GM19193 (cell line): ENCODE results near the gene EIPR1.

Experiments used
- POLR2A ChIP-seq: IDR thresholded peaks from 4 replicates; pipeline ENCODE4 v1.6.1; 2011; ENCODE audit not compliant: insufficient read depth, insufficient read length; ENCODE audit errors: extremely low read depth

EIPR1 gene

DNA sequence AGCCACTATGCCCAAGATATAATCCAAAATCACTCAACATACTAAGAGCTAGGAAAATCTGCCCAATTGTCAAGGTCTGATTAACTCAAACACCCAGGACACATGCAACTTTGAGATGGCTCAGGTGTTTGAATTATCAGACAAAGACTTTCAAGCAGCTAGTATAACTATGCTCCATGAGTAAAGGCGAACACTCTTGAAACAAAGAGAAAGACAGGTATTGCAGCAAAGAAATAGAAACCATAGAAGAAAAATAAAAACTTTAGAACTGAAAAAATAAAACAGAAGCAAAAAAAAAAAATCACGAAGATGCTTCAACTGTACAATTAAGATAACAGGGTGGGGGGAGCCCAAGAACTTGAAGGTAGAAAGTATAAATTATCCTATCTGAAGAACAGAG, 214.2 kb downstream of the EIPR1 start:
- no peak for TF ChIP-seq POLR2A

DNA sequence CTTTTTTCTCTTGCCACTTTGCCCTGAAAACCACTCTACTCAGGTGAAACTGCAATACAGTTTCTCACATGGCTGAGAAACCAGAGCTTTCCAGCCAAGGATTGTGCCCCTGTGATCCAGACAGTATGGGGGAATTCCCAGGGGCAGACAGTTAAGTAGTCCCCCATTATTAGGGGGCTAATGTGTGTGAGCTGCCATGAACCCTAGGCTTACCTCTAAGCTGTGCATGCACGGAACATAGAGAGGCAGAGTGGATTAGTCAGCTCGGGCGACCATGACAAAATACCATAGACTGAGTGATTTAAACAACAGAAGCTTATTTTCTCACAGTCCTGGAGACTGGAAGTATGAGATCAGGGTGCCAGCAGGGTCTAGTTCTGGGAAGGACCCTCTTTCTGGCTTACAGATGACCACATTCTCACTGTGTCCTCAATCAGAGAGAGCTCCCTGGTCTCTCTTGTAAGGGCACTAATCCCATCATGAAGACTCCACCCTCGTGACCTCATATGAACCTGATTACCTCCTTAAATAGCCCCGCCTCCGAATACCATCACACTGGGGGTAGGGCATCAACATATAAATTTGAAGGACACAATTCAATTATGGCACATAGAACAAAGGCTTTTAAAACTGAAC, 215.1 kb downstream of the EIPR1 start:
- no peak for TF ChIP-seq POLR2A

DNA sequence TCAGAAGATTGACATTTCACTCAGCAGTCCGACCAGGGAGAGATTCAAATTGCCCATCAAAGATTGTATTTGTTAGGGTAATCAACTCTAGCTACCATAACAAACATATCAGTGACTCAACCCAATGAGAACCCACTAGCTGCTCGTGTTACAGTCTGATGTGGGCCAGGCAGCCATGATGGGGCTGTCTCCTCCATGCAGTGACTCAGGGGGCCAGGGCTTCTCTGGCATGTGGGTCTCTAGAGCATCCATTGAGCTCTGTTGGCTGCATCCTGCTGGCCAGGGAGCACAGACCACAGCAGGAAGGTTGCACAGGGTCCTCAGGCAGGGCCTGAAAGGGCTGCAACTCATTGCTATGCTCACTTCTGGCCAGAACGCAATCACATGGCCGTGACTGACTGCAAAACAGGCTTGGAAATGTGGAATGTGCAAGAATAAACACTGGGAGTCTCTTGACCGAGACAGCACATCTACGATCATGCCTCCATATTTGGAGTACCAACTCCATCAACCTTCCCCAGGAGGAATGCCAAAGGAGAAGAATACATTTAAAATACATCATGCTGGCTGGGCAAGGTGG, 216.8 kb downstream of the EIPR1 start:
- TF ChIP-seq POLR2A: no peak

DNA sequence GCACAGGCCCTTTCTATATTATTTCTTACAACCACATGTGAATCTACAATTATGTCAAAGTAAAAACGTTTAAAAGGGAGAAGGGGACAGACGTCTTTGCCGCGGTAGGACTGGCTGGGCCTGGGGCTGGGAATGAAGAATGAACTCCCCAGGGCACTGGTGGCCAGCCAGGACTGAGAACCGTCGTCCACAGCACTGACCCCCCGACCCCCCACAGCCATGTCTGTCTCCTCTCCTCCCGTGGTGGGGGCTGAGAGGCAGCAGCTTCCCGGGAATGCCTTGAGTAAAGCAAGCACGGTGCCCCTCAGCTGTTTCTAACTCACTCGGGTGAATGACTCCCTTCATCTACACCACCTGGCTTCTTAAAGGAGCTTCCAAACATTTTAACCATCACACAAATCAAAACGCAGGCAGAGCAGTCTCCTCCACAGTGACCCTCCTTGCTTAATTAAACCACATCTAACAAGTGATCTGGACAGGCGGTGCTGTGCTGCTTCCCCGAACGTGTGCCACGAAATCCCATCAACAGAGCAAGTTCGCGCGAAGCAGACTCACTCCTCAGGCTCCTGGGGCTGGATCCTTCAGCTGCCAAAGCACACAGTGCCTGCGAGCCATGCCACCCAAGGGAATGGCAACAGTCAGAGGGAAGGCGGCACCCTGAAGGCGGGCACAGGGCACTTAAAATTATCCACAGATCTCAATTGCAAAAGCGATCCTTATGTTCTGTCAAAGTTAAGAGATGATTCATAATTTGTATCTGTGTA, 217.7 kb downstream of the EIPR1 start:
- no peak for TF ChIP-seq POLR2A

DNA sequence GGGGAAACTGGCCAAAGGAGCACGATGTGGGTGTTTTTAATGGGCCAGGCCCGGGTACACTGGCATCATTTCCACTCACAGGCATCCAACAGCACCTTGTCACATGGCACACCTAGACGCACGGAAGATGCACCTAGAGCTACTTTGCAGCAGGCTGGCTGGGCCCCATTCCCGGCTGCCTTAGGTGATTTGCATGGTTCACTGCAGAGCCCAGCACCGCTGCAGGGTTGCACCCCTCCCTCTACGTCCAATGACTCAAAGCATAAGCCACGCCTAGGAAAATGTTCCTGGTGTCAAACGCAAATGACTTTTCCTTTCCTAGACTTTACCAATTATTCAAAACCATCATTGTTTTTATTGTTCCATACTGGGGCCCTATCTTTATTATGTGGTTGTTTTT, 222.9 kb downstream of the EIPR1 start:
- no peak for TF ChIP-seq POLR2A

DNA sequence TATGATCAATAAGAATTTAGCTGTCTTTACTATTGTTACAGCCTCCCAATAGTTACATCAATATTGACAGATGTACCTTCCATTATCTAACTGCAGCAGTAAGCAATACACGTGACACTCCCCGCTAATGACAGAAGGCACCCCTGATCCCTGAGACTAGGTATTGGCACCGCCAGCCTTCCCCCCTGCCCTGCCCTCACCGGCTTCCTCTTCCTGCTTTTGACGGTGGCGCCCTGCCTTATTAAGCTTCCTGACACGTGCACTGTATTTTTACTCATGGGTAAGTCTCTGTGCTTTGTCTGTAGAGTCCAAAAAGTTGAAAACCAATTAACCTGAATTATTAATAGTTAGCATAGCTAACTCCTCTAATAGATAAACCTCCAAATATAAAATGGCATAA, 223.5 kb downstream of the EIPR1 start:
- TF ChIP-seq POLR2A: no peak

DNA sequence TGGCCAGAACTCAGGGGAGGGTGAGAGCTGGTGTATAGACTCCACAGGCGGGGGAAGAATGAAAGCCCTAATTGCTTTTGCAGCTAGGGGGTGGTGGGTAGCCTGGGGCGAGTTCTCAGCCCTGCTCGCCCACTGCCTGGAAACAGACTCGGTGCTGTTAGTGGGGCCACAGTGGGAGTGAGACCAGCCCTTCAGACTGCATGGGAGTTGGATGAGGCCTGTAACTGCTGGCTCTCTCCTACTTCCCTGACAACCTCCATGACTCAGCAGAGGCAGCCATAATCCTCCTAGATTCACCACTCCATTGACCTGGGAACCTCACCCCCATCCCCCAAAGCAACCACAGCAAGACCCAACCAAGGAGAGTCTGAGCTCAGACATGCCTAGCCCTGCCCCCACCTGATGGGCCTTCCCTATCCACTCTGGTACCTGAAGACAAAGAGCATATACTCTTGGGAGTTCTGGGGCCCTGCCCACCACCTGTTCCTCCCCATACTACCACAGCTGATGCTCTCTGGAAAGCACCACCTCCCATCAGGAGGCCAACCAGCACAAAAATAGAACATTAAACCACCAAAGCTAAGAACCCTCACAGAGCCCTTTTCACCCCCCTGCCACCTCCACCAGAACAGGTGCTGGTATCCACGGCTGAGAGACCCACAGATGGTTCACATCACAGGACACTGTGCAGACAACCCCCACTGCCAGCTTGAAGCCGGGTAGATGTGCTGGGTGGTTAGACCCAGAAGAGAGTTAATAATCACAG, 226.3 kb downstream of the EIPR1 start:
- no peak for TF ChIP-seq POLR2A

DNA sequence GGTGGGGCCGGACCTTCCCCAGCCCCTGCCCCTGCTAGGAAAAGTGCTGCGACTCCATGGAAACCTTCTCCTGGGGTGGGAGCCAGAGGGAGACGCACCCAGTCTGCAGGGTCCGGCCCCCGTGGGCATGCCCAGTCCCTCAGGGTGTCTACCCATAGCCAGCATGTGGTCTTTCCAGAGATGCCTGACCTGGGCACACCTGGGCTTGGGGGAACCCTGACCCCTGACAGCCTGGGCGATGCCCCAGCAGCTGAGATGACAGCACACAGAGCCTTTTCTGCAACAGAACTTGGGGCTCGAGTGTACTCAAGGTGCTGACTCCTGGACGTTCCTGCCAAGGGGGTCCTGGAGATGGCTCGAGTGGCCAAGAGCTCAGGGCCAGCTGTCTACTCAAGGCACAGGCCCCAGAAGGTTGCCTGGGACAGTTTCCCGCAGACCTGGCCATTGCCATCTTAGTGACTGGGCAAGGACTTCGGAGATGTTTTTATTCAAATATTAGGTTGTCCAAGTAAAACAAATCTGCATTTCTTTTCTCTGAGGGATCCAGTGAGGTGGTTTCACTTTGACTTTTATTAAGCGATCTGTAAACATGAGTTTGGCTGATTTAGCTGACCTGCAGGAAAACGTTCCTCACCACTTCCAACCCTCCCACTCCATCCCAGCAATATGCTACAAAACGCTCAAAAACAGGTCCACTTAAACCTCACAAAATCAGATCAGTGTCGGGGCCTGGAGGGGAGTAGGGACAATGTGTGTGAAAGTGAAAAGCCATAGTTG, 228.0 kb downstream of the EIPR1 start:
- no peak for TF ChIP-seq POLR2A

DNA sequence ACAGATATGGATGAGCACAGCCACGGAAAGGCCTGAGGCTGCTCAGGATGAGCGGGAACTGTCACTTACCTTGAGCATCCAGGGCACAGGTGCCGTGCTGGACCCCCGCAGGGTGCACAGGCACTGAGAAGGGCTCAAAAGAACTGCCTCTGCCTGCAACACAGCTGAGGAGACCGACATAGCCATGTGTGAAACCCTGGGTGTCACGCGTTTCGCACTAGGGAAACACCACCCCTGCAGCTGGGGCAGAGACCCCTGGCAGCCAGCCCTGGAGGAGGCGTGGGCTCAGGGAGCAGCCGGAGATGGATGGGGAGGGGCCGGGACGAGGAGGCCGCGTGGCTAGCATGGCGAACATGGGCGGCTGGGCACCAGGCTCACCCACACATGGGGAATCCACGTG, 228.9 kb downstream of the EIPR1 start:
- TF ChIP-seq POLR2A: no peak

DNA sequence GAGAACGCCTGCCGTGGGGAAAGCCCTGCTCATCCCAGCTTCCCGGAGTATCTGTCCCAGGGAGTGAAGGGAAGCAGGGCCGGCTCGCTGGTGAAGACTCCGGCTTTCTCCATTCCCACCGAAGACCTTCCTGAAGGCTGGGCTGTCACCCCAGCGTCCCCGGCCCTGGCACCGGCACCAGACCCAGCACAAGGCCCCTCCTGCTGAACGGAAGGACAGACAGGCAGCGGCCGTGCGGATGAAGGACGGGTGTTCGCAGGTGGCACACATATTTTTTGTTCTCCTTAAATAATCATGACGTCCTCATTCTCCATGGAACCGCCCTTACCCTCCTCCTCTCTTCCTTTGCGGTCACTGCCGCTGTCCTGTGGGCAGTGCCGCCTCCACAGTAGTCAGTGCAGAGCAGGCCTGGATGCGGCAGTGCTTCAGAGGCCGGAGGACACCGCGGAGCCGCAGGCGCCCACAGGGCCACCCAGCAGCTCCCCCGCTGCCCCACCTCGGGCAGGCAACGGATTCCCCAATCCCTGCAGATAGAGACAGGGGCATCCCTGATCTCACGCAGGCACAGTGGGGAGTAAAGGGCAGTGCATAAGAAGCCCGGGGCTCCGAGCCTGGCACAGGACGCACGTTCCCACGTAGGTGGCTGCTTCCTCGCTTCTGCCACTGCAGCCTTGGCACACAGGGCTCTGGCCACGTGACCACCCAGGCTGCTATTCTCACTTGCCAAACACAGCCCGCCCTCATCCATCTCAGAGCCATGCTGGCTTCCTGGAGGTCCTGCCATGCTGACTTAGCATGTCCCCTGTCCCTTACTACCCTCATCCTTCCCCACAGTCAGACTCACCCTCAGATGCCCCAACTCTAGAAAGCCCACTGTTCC, 229.7 kb downstream of the EIPR1 start:
- TF ChIP-seq POLR2A: no peak

DNA sequence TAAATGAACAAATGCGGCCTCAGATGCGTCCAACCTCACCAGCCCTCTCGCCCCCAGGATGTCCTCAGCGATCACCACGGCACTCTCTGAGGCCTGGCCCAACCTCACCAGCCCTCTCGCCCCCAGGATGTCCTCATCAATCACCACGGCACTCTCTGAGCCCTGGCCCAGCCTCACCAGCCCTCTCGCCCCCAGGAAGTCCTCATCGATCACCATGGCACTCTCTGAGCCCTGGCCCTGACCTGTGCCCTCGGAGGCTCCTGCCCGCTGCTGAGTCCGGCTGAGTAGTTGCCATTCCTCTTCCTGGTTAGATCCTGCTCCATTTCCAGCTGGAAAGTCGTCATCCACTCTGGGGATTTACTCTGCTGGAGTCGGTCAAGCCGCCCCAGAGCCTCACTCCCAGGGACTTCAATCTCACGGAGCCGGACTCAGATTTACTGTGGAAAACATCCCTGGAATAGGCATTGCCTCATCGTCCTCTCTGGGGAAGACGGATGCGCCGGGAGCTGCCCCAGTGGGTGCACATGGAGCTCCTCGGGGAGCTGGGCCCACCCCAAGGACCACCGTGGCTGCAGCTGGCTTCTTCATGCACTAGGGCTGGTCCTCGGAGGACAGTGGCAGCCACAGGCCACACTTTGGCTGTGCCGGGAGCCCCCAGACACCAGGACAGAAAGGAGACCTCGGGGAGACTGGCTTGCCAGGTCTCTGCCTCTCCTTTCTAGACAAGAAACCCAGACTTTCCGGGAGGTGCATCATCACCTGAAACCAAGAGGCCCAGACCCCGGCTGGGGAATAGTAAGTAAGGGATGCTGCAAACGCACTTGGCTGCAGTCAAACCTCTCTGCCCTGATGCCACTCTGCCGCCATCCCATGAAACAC, 230.6 kb downstream of the EIPR1 start:
- TF ChIP-seq POLR2A: no peak

DNA sequence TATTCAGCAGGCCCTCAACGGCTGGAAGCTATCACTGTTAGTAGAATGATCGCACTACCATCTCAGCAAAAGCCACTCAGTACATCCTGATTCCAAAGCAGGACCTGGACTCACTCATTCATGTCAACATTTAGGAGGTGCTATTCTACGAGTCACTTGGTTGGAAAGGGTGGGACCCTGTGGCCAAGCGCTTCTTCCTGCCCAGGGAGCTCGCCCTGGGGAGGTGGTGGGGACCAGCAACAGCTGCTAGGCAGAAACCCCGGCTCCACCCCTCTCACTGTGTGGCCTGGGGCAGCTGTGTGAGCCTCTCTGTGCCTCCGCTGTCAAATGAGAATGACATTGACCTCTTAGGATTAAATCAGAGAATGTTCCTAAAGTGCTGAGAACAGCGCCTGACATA, 231.4 kb downstream of the EIPR1 start:
- no peak for TF ChIP-seq POLR2A

DNA sequence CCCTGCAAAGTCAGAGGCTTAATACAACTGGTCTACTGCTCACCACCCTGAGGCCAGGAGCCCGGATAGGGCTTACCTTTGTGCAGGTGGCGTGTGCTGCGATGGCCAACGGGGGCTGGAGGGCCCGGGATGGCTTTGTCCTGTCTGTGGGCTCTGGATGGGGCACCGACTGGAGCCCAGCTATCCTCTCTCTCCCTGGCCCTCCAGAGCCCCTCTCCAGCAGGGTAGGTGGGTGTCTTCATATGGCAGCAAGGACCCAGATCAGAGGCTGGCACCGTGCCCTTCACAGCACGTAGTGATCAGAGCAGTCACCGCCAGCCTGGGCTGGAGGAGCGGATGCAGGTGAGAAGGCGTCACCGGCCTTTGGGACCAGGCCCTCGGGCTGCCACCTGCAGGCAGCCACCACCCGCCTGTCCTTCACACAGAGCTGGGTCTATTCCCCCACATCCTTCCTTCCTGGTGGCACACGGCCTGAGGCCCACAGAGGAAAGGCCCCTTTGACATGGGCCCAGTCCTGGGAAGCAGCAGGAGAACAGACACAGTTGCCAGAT, 232.1 kb downstream of the EIPR1 start:
- no peak for TF ChIP-seq POLR2A

DNA sequence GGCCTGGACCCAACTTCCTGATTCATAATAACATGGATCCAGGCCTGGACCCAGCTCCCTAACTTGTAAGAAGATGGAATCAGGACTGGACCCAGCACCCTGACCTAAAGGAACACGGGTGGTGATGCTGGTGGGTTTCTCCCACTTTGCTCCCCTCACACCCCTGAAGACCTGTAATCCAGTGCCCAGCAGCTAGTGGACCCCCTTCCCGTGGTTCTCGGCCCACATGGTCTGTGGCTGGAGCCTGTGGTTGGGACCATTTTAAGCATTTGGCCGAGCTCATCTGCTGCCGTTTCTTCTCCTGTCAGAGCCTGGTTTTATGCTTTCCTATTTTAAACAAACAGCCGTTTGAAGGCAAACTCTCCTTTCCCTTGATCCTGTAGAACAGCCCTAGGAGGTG, 232.8 kb downstream of the EIPR1 start:
- no peak for TF ChIP-seq POLR2A
